GM12874 (cell line): ENCODE results near the gene BFSP2.

ENCODE experiments used
- TF ChIP-seq, protein P1 (sequence below): IDR thresholded peaks from 2 replicates; pipeline ENCODE4 v1.5.1; 2011; ENCODE audit warnings: low read depth, mild to moderate bottlenecking, control low read depth, low read length, moderate library complexity; ENCODE audit not compliant: insufficient read depth

Gene BFSP2

GRCh38 chr3:133408961-133409360 is 9.1 kb downstream of the BFSP2 start:
- TF ChIP-seq, protein P1, sequence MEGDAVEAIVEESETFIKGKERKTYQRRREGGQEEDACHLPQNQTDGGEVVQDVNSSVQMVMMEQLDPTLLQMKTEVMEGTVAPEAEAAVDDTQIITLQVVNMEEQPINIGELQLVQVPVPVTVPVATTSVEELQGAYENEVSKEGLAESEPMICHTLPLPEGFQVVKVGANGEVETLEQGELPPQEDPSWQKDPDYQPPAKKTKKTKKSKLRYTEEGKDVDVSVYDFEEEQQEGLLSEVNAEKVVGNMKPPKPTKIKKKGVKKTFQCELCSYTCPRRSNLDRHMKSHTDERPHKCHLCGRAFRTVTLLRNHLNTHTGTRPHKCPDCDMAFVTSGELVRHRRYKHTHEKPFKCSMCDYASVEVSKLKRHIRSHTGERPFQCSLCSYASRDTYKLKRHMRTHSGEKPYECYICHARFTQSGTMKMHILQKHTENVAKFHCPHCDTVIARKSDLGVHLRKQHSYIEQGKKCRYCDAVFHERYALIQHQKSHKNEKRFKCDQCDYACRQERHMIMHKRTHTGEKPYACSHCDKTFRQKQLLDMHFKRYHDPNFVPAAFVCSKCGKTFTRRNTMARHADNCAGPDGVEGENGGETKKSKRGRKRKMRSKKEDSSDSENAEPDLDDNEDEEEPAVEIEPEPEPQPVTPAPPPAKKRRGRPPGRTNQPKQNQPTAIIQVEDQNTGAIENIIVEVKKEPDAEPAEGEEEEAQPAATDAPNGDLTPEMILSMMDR: no peak

DNA sequence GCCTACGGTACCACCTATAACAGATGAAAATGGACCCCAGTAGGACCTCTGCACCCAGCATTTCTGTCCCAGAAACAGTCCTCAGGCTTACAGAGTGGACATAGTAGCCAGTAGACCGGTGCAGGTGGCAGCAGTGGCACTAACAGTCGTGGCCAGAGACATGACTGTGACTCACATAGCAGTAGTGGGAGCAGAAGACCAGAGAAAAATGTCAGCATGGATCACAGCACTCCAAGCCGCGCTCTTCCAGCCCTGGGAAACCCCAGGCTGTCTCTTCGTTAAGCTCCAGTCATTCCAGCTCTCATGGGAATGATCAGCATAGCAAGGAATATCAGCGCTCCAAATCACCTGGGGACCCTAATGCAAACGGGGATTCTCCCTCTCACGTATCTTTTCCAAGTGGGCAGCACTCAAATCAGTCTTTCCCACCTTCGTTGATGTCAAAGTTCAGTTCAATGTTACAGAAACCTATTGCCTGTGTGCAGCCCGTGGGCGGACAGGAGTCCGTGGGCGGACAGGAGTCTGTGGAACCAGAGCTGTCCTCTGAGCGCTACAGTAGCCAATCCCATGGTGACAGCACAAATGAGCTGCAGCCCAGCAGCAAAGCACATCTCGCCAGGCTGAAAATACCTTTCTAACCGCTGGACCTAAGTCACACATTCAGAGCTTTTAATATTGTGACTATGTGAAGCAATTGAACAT is 10.5 kb downstream of the BFSP2 start:
- TF ChIP-seq, protein P1: no peak

GRCh38 chr3:133412183-133413132 is 12.6 kb downstream of the BFSP2 start:
- TF ChIP-seq, protein P1: no peak

GRCh38 chr3:133413161-133414020 is 13.5 kb downstream of the BFSP2 start:
- TF ChIP-seq, protein P1: no peak

GRCh38 chr3:133414021-133414392 is 14.2 kb downstream of the BFSP2 start:
- TF ChIP-seq, protein P1: no peak

GRCh38 chr3:133418361-133418760 is 18.5 kb downstream of the BFSP2 start:
- TF ChIP-seq, protein P1: no peak
